Measurements from ENCODE around the gene ORC5. TPM values are rescaled to one million over a fixed set of nuclear protein-coding genes. Genes with fewer than 3 reads are reported as not detected.
"Not testable (repeated sequence)": the region's sequence is repeated elsewhere in the genome, so short reads cannot be mapped to it uniquely, and the experiment has no call there.

ORC5 gene
- total RNA-seq, 1 donor from 2014 or later = 23.0 TPM

GRCh38 chr7:104192434-104192833 is 15.4 kb downstream of the ORC5 start:
- no peaks in the 10 kb centered on the region for H3K79me2 ChIP-seq (ENCODE audit: insufficient read depth, low read length)
- Mint-ChIP-seq H3K4me3 (ENCODE audit: unreplicated experiment) (no peak overlapping the region), H3K27ac (ENCODE audit: unreplicated experiment) (no peak overlapping the region), H3K4me1 (ENCODE audit: low read depth, unreplicated experiment) (no peaks in the 10 kb centered on the region), H3K27me3 (ENCODE audit: low read depth, unreplicated experiment) (no peaks in the 10 kb centered on the region), H3K9me3 (ENCODE audit: unreplicated experiment) (no peaks in the 10 kb centered on the region), H3K36me3 (ENCODE audit: low read depth, unreplicated experiment) (peaks cover 6% of the 10 kb centered on the region)
- no peaks in the 10 kb centered on the region for H3K4me1 ChIP-seq (ENCODE audit: insufficient read depth, low read length)
- peaks cover 7% of the 10 kb centered on the region for H3K36me3 ChIP-seq (ENCODE audit: insufficient read depth, low read length)
- no peak for DNase-seq (ENCODE audit: low read depth)
- H3K4me2 ChIP-seq (ENCODE audit: low read length) = no peak overlapping the region
- peaks cover 3% of the 10 kb centered on the region for H4K20me1 ChIP-seq (ENCODE audit: insufficient read depth, low read length)
- no peak overlapping the region for H3K4me3 ChIP-seq (ENCODE audit: insufficient read depth, low read depth, low read length)
- no peaks in the 10 kb centered on the region for H3K27me3 ChIP-seq (ENCODE audit: insufficient read depth, low read length)
- no peak for FAIRE-seq
- no peaks in the 10 kb centered on the region for H3K9me3 ChIP-seq (ENCODE audit: insufficient read depth, low read depth, low read length)
- H2AFZ ChIP-seq (ENCODE audit: low read depth, low read length) = no peak overlapping the region
- no peak overlapping the region for H3K27ac ChIP-seq (ENCODE audit: low read depth, low read length)
- TF ChIP-seq CTCF (IDR thresholded peaks at IDR 0.05; ENCODE audit: insufficient read depth, low read depth, low read length) (no peak), EZH2 (IDR thresholded peaks at IDR 0.05; ENCODE audit: insufficient read depth, low read length) (no peak)
- H3K9ac ChIP-seq (ENCODE audit: low read length) = no peak overlapping the region

- no peaks in the 10 kb centered on the region for H3K9me3 ChIP-seq (ENCODE audit: insufficient read depth, low read depth, low read length)
- H3K4me3 ChIP-seq (ENCODE audit: insufficient read depth, low read depth, low read length) = no peak overlapping the region
- no peak overlapping the region for H2AFZ ChIP-seq (ENCODE audit: low read depth, low read length)
- no peaks in the 10 kb centered on the region for H3K4me1 ChIP-seq (ENCODE audit: insufficient read depth, low read length)
- Mint-ChIP-seq H3K4me1 (ENCODE audit: low read depth, unreplicated experiment) (no peaks in the 10 kb centered on the region), H3K27me3 (ENCODE audit: low read depth, unreplicated experiment) (no peaks in the 10 kb centered on the region), H3K4me3 (ENCODE audit: unreplicated experiment) (no peak overlapping the region), H3K9me3 (ENCODE audit: unreplicated experiment) (peaks cover 2% of the 10 kb centered on the region), H3K27ac (ENCODE audit: unreplicated experiment) (no peak overlapping the region), H3K36me3 (ENCODE audit: low read depth, unreplicated experiment) (peaks cover 21% of the 10 kb centered on the region)
- TF ChIP-seq EZH2 (IDR thresholded peaks at IDR 0.05; ENCODE audit: insufficient read depth, low read length) (no peak), CTCF (IDR thresholded peaks at IDR 0.05; ENCODE audit: insufficient read depth, low read depth, low read length) (no peak)
- peaks cover 30% of the 10 kb centered on the region for H3K36me3 ChIP-seq (ENCODE audit: insufficient read depth, low read length)
- H3K27ac ChIP-seq (ENCODE audit: low read depth, low read length) = no peak overlapping the region
- FAIRE-seq = no peak
- DNase-seq (ENCODE audit: low read depth) = no peak
- no peak overlapping the region for H3K4me2 ChIP-seq (ENCODE audit: low read length)
- H3K79me2 ChIP-seq (ENCODE audit: insufficient read depth, low read length) = no peaks in the 10 kb centered on the region
- H3K9ac ChIP-seq (ENCODE audit: low read length) = no peak overlapping the region
- H4K20me1 ChIP-seq (ENCODE audit: insufficient read depth, low read length) = no peaks in the 10 kb centered on the region
- H3K27me3 ChIP-seq (ENCODE audit: insufficient read depth, low read length) = no peaks in the 10 kb centered on the region
Observed at GRCh38 chr7:104185346-104185745, 22.5 kb downstream of the ORC5 start.

- Histone ChIP-seq H2AFZ (ENCODE audit: low read depth, low read length) (no peak overlapping the region), H4K20me1 (ENCODE audit: insufficient read depth, low read length) (no peaks in the 10 kb centered on the region), H3K4me2 (ENCODE audit: low read length) (no peak overlapping the region), H3K36me3 (ENCODE audit: insufficient read depth, low read length) (peaks cover 19% of the 10 kb centered on the region), H3K27me3 (ENCODE audit: insufficient read depth, low read length) (no peaks in the 10 kb centered on the region), H3K9ac (ENCODE audit: low read length) (no peak overlapping the region), H3K79me2 (ENCODE audit: insufficient read depth, low read length) (no peaks in the 10 kb centered on the region), H3K4me1 (ENCODE audit: insufficient read depth, low read length) (no peaks in the 10 kb centered on the region), H3K4me3 (ENCODE audit: insufficient read depth, low read depth, low read length) (no peak overlapping the region), H3K9me3 (ENCODE audit: insufficient read depth, low read depth, low read length) (no peaks in the 10 kb centered on the region), H3K27ac (ENCODE audit: low read depth, low read length) (no peak overlapping the region)
- FAIRE-seq (no peak), DNase-seq (ENCODE audit: low read depth) (no peak)
- Mint-ChIP-seq H3K9me3 (ENCODE audit: unreplicated experiment) (peaks cover 11% of the 10 kb centered on the region), H3K4me1 (ENCODE audit: low read depth, unreplicated experiment) (no peaks in the 10 kb centered on the region), H3K36me3 (ENCODE audit: low read depth, unreplicated experiment) (peaks cover 31% of the 10 kb centered on the region), H3K27ac (ENCODE audit: unreplicated experiment) (no peak overlapping the region), H3K4me3 (ENCODE audit: unreplicated experiment) (no peak overlapping the region), H3K27me3 (ENCODE audit: low read depth, unreplicated experiment) (no peaks in the 10 kb centered on the region)
- TF ChIP-seq EZH2 (IDR thresholded peaks at IDR 0.05; ENCODE audit: insufficient read depth, low read length) (no peak), CTCF (IDR thresholded peaks at IDR 0.05; ENCODE audit: insufficient read depth, low read depth, low read length) (no peak)
Observed at GRCh38 chr7:104179178-104179577, 28.6 kb downstream of the ORC5 start.

DNA sequence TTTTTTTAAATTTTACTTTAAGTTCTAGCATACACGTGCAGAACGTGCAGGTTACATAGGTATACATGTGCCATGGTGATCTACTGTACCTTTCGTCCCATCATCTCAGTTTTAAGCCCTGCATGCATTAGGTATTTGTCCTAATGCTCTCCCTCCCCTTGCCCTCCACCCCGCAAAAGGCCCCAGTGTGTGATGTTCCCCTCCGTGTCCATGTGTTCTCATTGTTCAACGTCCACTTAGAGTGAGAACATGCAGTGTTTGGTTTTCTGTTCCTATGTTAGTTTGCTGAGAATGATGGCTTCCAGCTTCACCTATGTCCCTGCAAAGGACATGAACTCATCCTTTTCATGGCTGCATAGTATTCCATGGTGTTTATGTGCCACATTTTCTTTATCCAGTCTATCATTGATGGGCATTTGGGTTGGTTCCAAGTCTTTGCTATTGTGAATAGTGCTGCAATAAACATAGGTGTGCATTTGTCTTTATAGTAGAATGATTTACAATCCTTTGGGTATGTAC is 30.2 kb downstream of the ORC5 start:
- H4K20me1 ChIP-seq (ENCODE audit: insufficient read depth, low read length); H3K9me3 ChIP-seq (ENCODE audit: insufficient read depth, low read depth, low read length); H3K4me2 ChIP-seq (ENCODE audit: low read length); H3K27ac Mint-ChIP-seq (ENCODE audit: unreplicated experiment); H3K9ac ChIP-seq (ENCODE audit: low read length); H3K4me1 Mint-ChIP-seq (ENCODE audit: low read depth, unreplicated experiment); H3K4me3 Mint-ChIP-seq (ENCODE audit: unreplicated experiment); H3K9me3 Mint-ChIP-seq (ENCODE audit: unreplicated experiment); DNase-seq (ENCODE audit: low read depth); H3K4me3 ChIP-seq (ENCODE audit: insufficient read depth, low read depth, low read length); H3K79me2 ChIP-seq (ENCODE audit: insufficient read depth, low read length); H3K27ac ChIP-seq (ENCODE audit: low read depth, low read length); H3K4me1 ChIP-seq (ENCODE audit: insufficient read depth, low read length); H3K27me3 Mint-ChIP-seq (ENCODE audit: low read depth, unreplicated experiment); H3K27me3 ChIP-seq (ENCODE audit: insufficient read depth, low read length); H2AFZ ChIP-seq (ENCODE audit: low read depth, low read length); FAIRE-seq: not testable (repeated sequence)
- peaks cover 11% of the 10 kb centered on the region for H3K36me3 ChIP-seq (ENCODE audit: insufficient read depth, low read length)
- H3K36me3 Mint-ChIP-seq (ENCODE audit: low read depth, unreplicated experiment) = peaks cover 20% of the 10 kb centered on the region
